Smooth muscle cell (in vitro differentiated cells): ENCODE measurements around the gene CNTNAP5. TPM values are rescaled to one million over a fixed set of nuclear protein-coding genes. Genes with fewer than 3 reads are reported as not detected.

Source experiments
- DNase-seq: peaks from one replicate; lab custom pipeline; 2025; ENCODE audit not compliant: unreplicated experiment; lab: John Stamatoyannopoulos, UW
- H2AFZ ChIP-seq: fragments of 200-600 bp; sonication (generic); 2 replicates; pipeline ENCODE4 v1.6.0; 2016; ENCODE audit warnings: antibody characterized with exemption, low read depth, mild to moderate bottlenecking
- H3F3A ChIP-seq: fragments of 200-600 bp; sonication (generic); 2 replicates; pipeline ENCODE4 v1.6.0; 2017; ENCODE audit warnings: antibody characterized with exemption, low read depth
- H3K27ac ChIP-seq: fragments of 200-600 bp; sonication (generic); 2 replicates; pipeline ENCODE4 v1.5.1; 2016; ENCODE audit warnings: low read depth, mild to moderate bottlenecking
- H3K27me3 ChIP-seq: fragments of 200-600 bp; sonication (generic); 2 replicates; pipeline ENCODE4 v1.6.1; 2016; ENCODE audit warnings: low read depth, mild to moderate bottlenecking
- H3K36me3 ChIP-seq: fragments of 200-600 bp; sonication (generic); 2 replicates; pipeline ENCODE4 v1.5.1; 2016; ENCODE audit warnings: low read depth
- H3K4me1 ChIP-seq: fragments of 200-600 bp; sonication (generic); 2 replicates; pipeline ENCODE4 v1.5.1; 2016; ENCODE audit warnings: low read depth
- H3K4me2 ChIP-seq: fragments of 200-600 bp; sonication (generic); 2 replicates; pipeline ENCODE4 v1.6.0; 2016; ENCODE audit warnings: mild to moderate bottlenecking
- H3K4me3 ChIP-seq: fragments of 200-600 bp; sonication (generic); 2 replicates; pipeline ENCODE4 v1.5.1; 2016; ENCODE audit warnings: mild to moderate bottlenecking
- H3K79me2 ChIP-seq: fragments of 200-600 bp; sonication (generic); 2 replicates; pipeline ENCODE4 v1.6.0; 2016; ENCODE audit warnings: low read depth, mild to moderate bottlenecking
- H3K9ac ChIP-seq: fragments of 200-600 bp; sonication (generic); 2 replicates; pipeline ENCODE4 v1.6.0; 2016; ENCODE audit warnings: low read depth
- H3K9me3 ChIP-seq: fragments of 200-600 bp; sonication (generic); replicated peaks from 2 replicates; pipeline ENCODE4 v1.5.1; 2016; ENCODE audit warnings: low read depth
- H4K20me1 ChIP-seq: fragments of 200-600 bp; sonication (generic); 2 replicates; pipeline ENCODE4 v1.6.0; 2016; ENCODE audit warnings: low read depth
- CTCF ChIP-seq: fragments of 200-600 bp; sonication (generic); IDR thresholded peaks from 2 replicates; pipeline ENCODE4 v1.5.1; 2017; ENCODE audit warnings: borderline replicate concordance, mild to moderate bottlenecking, antibody characterized with exemption; ENCODE audit not compliant: insufficient read depth, poor library complexity, severe bottlenecking
- WGBS: methylation state at CpG from one replicate; pipeline ENCODE4 v1.1.7; 2016; ENCODE audit warnings: low lambda C conversion rate; 5-methylcytosine and 5-hydroxymethylcytosine counted together
- polyA plus RNA-seq: library from polyadenylated mRNA; unstranded; fragments of >200 nt; fragmentation: Nextera tagmentation; extraction: Ambion mirVana; gene quantifications from 2 replicates; pipeline ENCODE4 v1.2.1, GENCODE V29; 2016
- total RNA-seq: library from RNA; depleted of rRNA; stranded (reverse); fragments of >200 nt; gene quantifications from 2 replicates; pipeline ENCODE4 v1.2.3, GENCODE V29; 2014

Gene CNTNAP5
- total and polyA plus RNA-seq, 2 experiments from 2014 or later: not detected

DNA sequence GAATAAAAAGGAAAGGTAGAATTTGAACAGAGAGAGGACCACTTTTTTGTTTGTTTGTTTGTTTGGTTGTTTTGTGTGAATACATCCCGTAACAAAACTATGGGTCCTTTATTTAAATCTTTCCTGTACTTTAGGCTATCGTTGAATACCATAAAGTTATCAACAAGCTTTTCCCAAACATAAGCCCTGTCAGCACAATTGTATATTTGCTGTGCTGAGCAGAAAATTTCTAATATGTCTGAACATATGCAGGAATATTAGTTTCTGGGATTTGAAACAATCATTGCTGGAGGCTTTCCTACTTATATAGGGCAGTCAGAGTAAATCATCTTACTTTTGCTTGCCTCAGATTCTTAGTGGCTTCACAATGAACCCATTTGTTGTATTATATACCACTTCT, 536.4 kb downstream of the CNTNAP5 start:
- WGBS: 82% methylated on average over 2 of the region's 2 CpGs
- Histone ChIP-seq H4K20me1 (no peaks in the 10 kb centered on the region), H3K79me2 (no peaks in the 10 kb centered on the region), H3F3A (no peaks in the 10 kb centered on the region), H3K4me3 (no peak overlapping the region), H3K36me3 (no peaks in the 10 kb centered on the region), H2AFZ (no peak overlapping the region), H3K27me3 (no peaks in the 10 kb centered on the region), H3K4me2 (no peak overlapping the region), H3K9ac (no peak overlapping the region), H3K27ac (no peak overlapping the region), H3K4me1 (no peaks in the 10 kb centered on the region), H3K9me3 (no peaks in the 10 kb centered on the region)
- no peak for TF ChIP-seq CTCF
- DNase-seq: no peak

DNA sequence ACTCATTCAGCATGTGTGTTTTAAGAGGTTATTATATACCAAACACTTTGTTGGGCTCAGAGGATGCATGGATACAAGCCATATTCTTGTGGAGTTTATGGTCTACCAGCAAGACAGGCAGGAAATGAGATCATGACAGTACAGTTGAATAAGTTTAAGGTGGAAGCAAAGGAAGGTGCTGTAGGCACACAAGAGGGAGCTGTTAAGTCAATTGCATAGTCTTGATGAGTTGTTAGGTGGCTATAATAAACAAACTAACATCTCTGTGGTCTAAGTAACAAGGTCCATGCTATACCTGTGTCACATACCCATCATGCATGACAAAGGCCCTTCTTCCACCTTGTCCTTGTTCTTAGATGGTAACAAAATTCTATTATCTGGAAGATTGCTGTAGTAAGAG, 538.3 kb downstream of the CNTNAP5 start:
- H3K79me2 ChIP-seq: no peaks in the 10 kb centered on the region
- DNase-seq: no peak
- no peaks in the 10 kb centered on the region for H3K4me1 ChIP-seq
- H3K36me3 ChIP-seq: no peaks in the 10 kb centered on the region
- H3K27me3 ChIP-seq: no peaks in the 10 kb centered on the region
- H3K4me2 ChIP-seq: no peak overlapping the region
- no peaks in the 10 kb centered on the region for H4K20me1 ChIP-seq
- H3K9ac ChIP-seq: no peak overlapping the region
- H3K27ac ChIP-seq: no peak overlapping the region
- no peaks in the 10 kb centered on the region for H3K9me3 ChIP-seq
- no peak for TF ChIP-seq CTCF
- H3K4me3 ChIP-seq: no peak overlapping the region
- H2AFZ ChIP-seq: no peak overlapping the region
- H3F3A ChIP-seq: no peaks in the 10 kb centered on the region

- no peaks in the 10 kb centered on the region for H3K9me3 ChIP-seq
- no peaks in the 10 kb centered on the region for H3K79me2 ChIP-seq
- no peak overlapping the region for H2AFZ ChIP-seq
- H3F3A ChIP-seq: no peaks in the 10 kb centered on the region
- H3K4me3 ChIP-seq: no peak overlapping the region
- H3K4me2 ChIP-seq: no peak overlapping the region
- H3K4me1 ChIP-seq: no peaks in the 10 kb centered on the region
- H3K9ac ChIP-seq: no peak overlapping the region
- no peaks in the 10 kb centered on the region for H3K27me3 ChIP-seq
- H4K20me1 ChIP-seq: no peaks in the 10 kb centered on the region
- no peak for DNase-seq
- TF ChIP-seq CTCF: no peak
- no peak overlapping the region for H3K27ac ChIP-seq
- no peaks in the 10 kb centered on the region for H3K36me3 ChIP-seq
Observed at GRCh38 chr2:124566518-124566970, 541.5 kb downstream of the CNTNAP5 start.

DNA sequence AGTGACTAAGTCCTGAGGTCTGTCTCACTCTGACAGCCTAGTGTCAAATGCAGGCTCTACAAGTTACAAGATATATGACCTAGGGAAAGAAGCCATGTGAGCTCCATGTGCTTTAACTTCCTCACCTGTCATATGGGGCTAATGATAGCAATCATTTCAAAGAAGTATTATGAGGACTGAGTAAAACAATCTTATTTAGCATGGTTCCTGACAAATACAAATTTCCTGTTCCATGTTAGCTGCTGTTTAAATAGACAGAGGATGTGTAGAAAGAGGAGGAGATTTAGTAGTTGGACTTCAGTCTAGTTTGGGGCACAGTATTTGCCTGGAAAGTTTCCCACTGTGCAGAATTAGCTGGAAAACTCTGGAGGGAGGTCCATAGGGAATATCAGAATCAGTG, 545.8 kb downstream of the CNTNAP5 start:
- no peak for TF ChIP-seq CTCF
- H3F3A ChIP-seq: no peaks in the 10 kb centered on the region
- H3K36me3 ChIP-seq: no peaks in the 10 kb centered on the region
- H3K9me3 ChIP-seq: no peaks in the 10 kb centered on the region
- H3K27me3 ChIP-seq: no peaks in the 10 kb centered on the region
- no peaks in the 10 kb centered on the region for H4K20me1 ChIP-seq
- no peak overlapping the region for H3K27ac ChIP-seq
- no peaks in the 10 kb centered on the region for H3K4me1 ChIP-seq
- H3K4me2 ChIP-seq: no peak overlapping the region
- no peak for DNase-seq
- no peak overlapping the region for H3K9ac ChIP-seq
- H3K79me2 ChIP-seq: no peaks in the 10 kb centered on the region
- H2AFZ ChIP-seq: no peak overlapping the region
- no peak overlapping the region for H3K4me3 ChIP-seq
